HG03460 (cell line): ENCODE results near the gene SPRR1A.

Experiments used
- ATAC-seq: cut with Tn5 transposase; IDR thresholded peaks from one replicate; pipeline ENCODE4 v1.9.1; 2021; ENCODE audit not compliant: unreplicated experiment

SPRR1A gene

DNA sequence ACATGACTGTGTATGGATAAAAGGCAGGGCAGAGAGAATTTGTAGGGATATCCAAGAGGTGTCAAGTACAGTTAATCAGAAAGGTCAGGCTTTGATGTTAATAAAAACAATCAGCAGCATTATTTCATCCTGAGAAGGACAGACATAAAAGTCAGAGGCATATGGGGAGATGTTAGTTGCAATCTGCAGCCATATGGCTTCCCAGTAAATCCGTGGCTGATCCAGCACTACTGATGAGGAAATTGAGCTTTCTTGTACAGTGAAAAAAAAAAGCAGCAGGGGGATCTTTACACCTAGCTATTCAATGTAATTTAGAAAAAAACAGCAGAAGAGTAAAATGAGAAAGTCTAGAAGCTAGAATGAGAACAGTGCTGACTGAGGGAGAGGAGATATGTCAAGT, 44.9 kb downstream of the SPRR1A start:
- no peak for ATAC-seq

GRCh38 chr1:153030895-153031294, 47.0 kb downstream of the SPRR1A start, which contains the start of gene SPRR1B:
TSS of gene SPRR1B (plus strand) at chr1:153031203. CDS start at chr1:153032346, 1,143 bp downstream.
- no peak for ATAC-seq

DNA sequence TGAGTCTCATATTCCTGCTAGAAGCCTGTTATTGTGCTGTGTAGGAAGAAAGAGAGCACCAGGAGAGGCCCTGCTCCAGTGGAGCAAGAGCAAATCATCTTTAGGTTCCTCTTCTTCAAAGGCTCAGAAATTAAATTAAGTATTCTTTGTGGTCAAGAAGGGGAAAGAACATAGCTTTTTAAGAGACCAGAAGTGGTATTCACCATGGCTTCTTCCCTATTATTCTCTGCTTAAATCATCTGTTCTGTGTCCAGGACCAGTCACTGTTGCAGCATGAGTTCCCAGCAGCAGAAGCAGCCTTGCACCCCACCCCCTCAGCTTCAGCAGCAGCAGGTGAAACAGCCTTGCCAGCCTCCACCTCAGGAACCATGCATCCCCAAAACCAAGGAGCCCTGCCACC, 48.2 kb downstream of the SPRR1A start:
- ATAC-seq: no peak

DNA sequence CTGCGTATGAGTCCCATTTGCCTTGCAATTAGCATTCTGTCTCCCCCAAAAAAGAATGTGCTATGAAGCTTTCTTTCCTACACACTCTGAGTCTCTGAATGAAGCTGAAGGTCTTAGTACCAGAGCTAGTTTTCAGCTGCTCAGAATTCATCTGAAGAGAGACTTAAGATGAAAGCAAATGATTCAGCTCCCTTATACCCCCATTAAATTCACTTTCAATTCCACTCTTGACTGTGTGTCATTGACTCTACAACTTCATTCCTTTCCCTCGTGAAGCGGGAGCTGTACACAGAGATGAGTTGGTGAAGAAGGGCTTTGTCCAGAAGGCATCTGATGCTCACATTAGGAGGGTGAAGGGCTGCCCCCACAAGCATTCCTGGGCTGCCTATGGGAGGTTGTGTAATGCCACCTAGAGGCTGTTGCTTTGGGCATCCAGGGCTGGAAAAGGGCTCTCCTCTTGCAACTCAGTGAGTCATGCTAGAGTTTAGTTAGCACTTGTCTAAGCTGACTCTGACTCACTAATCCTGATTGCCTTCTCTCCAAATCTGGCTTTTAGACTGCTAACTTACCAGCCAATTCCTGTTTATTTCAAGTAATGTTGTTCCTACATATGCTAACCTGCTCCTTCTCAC, 48.9 kb downstream of the SPRR1A start:
- ATAC-seq: no peak

DNA sequence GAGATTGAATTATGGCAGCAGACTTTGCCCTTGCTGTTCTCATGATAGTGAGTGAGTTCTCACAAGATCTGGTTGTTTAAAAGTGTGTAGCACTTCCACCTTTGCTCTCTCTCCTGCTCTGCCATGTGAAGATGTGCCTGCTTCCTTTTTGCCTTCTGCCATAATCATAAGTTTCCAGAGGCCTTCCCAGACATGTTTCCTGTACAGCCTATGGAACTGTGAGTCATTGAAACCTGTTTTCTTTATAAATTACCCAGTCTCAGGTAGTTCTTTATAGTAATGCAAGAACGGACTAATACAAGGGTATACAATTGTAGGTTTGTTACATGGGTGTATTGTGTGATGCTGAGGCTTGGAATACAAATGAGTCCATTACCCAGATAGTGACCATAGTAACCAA, 51.3 kb downstream of the SPRR1A start:
- ATAC-seq: no peak
